GM19043 (cell line): ENCODE measurements around the gene SPATA46.
"Not testable (repeated sequence)": the region's sequence is repeated elsewhere in the genome, so short reads cannot be mapped to it uniquely, and the experiment has no call there.

Source experiments
- ATAC-seq: cut with Tn5 transposase; IDR thresholded peaks from one replicate; pipeline ENCODE4 v1.9.1; 2021; ENCODE audit warnings: low read depth; ENCODE audit not compliant: unreplicated experiment

The SPATA46 gene

GRCh38 chr1:162359523-162360236, 17.0 kb downstream of the SPATA46 start:
- no peak for ATAC-seq

GRCh38 chr1:162358928-162359327, 17.7 kb downstream of the SPATA46 start:
- no peak for ATAC-seq

- ATAC-seq: no peak
These were observed 18.9 kb downstream of the SPATA46 start for GRCh38 chr1:162357681-162358266.

GRCh38 chr1:162353702-162354101, 23.0 kb downstream of the SPATA46 start:
- no peak for ATAC-seq

GRCh38 chr1:162353078-162353477, 23.6 kb downstream of the SPATA46 start:
- ATAC-seq: no peak

- not testable (repeated sequence) for ATAC-seq
These were observed 24.8 kb downstream of the SPATA46 start for GRCh38 chr1:162351874-162352273.

- no peak for ATAC-seq
These were observed 25.3 kb downstream of the SPATA46 start for GRCh38 chr1:162351246-162351842.

GRCh38 chr1:162349635-162350330, 26.9 kb downstream of the SPATA46 start:
- ATAC-seq: no peak

GRCh38 chr1:162347281-162347680, 29.4 kb downstream of the SPATA46 start:
- ATAC-seq: no peak

GRCh38 chr1:162343470-162343869, 33.2 kb downstream of the SPATA46 start:
- no peak for ATAC-seq

- no peak for ATAC-seq
These were observed 34.1 kb downstream of the SPATA46 start for GRCh38 chr1:162342452-162342983.

- no peak for ATAC-seq
These were observed 39.9 kb downstream of the SPATA46 start for GRCh38 chr1:162336621-162337285.

- no peak for ATAC-seq
These were observed 41.5 kb downstream of the SPATA46 start for GRCh38 chr1:162335126-162335525.

- ATAC-seq: no peak
These were observed 42.7 kb downstream of the SPATA46 start for GRCh38 chr1:162333991-162334390.

- no peak for ATAC-seq
These were observed 46.8 kb downstream of the SPATA46 start for GRCh38 chr1:162329826-162330225.

- no peak for ATAC-seq
These were observed 48.1 kb downstream of the SPATA46 start for GRCh38 chr1:162328512-162328911.

- no peak for ATAC-seq
These were observed 48.9 kb downstream of the SPATA46 start for GRCh38 chr1:162327788-162328165.

GRCh38 chr1:162327144-162327787, 49.4 kb downstream of the SPATA46 start:
- ATAC-seq: no peak

GRCh38 chr1:162326559-162326958, 50.1 kb downstream of the SPATA46 start:
- no peak for ATAC-seq

GRCh38 chr1:162324396-162324795, 52.3 kb downstream of the SPATA46 start:
- ATAC-seq: no peak
